ENCODE results near the gene CLSTN2.

Gene CLSTN2

GRCh38 chr3:140180603-140181002 lies 245.6 kb downstream of the CLSTN2 start:
- no peak for FAIRE-seq
- DNase-seq (ENCODE audit: low spot score) = no peak

- FAIRE-seq (no peak), DNase-seq (ENCODE audit: low spot score) (no peak)
These were observed 250.4 kb downstream of the CLSTN2 start for GRCh38 chr3:140185375-140185774.

- FAIRE-seq (no peak), DNase-seq (ENCODE audit: low spot score) (no peak)
These were observed 251.5 kb downstream of the CLSTN2 start for GRCh38 chr3:140186421-140186920.

GRCh38 chr3:140187028-140187427 lies 252.0 kb downstream of the CLSTN2 start:
- FAIRE-seq = no peak

DNA sequence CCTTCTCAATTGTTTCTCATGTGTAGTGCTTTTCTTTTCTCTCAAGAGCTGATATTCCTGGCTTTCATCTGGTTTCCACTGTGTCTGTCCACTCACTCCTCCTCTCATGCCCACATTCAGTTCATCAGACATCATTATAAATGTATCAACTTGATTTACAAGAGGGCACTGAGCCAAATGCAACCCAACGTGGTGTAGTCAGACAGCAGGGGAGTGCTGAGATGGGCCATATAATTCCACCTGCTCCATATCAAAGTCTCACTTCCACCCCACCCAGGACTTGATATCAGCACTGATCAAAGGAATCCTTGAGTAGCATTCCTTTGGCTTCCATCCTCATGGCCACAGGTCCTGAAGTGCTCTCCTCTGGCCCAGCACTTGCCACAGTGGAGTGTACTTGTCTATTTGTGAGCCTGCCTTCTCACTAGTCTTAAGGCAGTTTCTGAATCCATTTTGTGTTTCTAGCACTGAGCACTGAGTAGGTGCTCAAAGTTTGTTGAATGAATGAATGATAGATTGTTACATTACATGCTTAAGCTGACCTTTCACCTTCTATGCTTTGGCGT lies 252.8 kb downstream of the CLSTN2 start:
- FAIRE-seq (no peak), DNase-seq (ENCODE audit: low spot score) (no peak)

More at GRCh38 chr3:140187028-140187427, 252.0 kb downstream of the CLSTN2 start:
- DNase-seq (ENCODE audit: low spot score) = no peak

DNA sequence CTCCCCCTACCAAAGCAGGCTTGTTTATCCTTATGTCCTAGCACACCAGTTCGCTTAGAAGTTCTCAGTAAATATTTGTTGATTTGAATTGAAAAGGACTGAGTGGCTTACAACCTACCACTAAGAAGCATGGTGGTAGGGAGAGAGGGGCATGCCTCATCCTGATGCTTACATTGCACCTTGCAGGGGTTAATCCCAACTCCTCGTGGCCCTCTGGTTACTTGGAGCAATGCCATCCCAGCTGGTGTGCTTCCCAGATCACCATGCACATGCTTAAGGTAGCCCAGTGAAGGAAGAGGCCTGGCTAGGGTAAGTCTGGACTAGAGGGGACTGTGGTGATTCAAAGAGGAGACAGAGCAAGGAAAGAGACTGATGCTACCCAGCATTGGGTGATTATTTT lies 253.3 kb downstream of the CLSTN2 start:
- FAIRE-seq (no peak), DNase-seq (ENCODE audit: low spot score) (no peak)

DNA sequence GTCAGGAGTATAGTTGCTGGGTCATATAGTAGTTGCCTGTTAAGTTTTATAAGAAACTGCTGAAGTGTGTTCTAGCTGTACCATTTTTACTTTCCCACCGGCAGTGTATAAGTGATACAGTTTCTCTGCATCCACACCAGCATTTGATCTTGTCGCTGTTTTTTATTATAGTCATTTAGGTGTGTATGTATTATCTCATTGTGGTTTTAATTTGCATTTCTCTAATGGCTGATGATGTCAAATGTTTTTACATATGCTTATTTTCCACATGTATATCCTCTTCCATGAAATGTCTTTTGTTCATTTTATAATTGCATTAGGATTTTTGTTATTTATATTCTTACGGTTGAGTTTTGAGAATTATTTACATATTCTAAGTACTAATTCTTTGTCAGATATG lies 254.3 kb downstream of the CLSTN2 start:
- DNase-seq (ENCODE audit: low spot score) = no peak
- no peak for FAIRE-seq

- FAIRE-seq (no peak), DNase-seq (ENCODE audit: low spot score) (no peak)
These were observed 255.0 kb downstream of the CLSTN2 start for GRCh38 chr3:140189976-140190375.

GRCh38 chr3:140196970-140197369 lies 262.0 kb downstream of the CLSTN2 start:
- DNase-seq (ENCODE audit: low spot score) (no peak), FAIRE-seq (no peak)

- DNase-seq (ENCODE audit: low spot score) (no peak), FAIRE-seq (no peak)
These were observed 263.3 kb downstream of the CLSTN2 start for GRCh38 chr3:140198242-140198641.

- FAIRE-seq (no peak), DNase-seq (ENCODE audit: low spot score) (no peak)
These were observed 264.0 kb downstream of the CLSTN2 start for GRCh38 chr3:140199008-140199407.

GRCh38 chr3:140199743-140200142 lies 264.8 kb downstream of the CLSTN2 start:
- DNase-seq (ENCODE audit: low spot score) = no peak
- no peak for FAIRE-seq

DNA sequence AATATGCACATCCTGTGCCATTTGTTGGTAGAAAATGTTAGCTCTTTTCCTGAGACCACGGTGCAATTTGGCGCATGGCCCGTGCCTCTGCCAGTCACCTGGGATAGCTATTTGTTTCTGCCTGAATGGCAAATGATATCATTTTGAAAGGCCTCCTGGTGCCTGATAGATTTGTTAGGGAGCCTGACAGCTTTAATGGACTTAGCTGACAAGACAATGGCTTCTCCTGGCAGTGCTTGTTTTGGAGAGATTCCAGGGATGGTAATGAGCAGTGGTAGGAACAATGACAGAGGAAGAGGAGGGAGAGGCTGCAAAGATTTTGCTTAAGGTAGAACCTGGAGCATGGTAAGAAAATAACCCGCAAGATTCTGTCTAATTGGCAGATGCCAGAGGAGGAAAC lies 268.5 kb downstream of the CLSTN2 start:
- no peak for FAIRE-seq
- DNase-seq (ENCODE audit: low spot score) = no peak

DNA sequence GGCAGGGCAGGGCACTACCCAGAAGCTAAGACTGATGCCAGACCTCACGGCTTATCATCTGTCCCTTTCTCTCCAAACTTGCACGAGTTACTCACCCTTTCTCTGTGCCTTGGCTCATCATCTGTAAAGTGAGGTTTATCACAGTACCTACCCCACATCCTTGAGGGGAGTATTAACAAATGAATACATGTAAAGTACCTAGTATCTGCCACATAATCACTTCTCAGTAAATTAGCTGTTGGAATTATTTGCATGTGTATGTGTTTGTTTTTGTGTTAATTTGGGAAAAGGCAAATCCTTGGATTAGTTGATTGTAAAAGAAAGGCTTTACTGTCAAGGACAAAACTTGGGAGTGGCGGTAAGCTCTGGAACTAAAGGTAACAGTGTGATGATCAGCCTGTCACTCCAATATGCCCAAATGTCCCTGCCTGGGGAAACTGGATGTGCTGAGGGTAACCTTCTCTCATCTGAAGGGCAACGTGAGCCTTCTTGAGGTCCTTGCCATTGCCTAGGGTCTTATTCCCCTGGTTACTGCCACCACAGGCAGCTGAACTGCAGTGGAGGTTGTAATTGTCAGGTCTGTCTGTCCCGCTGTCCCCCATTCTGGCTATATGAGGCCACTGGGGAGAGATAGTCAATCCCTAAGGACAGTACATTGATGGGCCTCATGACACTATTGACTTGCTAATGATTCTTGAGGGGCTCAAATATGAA lies 269.4 kb downstream of the CLSTN2 start:
- DNase-seq (ENCODE audit: low spot score) (no peak), FAIRE-seq (no peak)

DNA sequence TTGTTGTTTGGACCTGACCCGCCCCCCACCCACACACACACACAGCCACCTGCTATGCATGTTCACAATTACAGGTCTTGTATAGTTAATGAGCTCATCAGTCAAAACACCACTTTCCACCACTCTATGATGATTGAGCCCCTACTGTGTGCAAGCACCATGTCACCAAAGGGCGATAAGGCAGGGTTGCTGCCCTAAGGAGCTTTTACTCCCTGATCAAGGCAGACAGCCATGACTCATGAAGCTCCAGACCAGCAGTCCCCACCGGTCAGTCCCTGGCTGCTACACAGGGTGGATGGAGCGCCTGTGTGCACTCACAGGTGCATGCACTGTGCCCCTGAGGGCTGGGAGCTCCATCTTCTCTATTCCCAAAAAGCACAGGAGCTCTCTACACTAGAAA lies 270.6 kb downstream of the CLSTN2 start:
- DNase-seq (ENCODE audit: low spot score) (no peak), FAIRE-seq (no peak)

- FAIRE-seq = no peak
- DNase-seq (ENCODE audit: low spot score) = no peak
These were observed 271.4 kb downstream of the CLSTN2 start for GRCh38 chr3:140206196-140207040.

DNA sequence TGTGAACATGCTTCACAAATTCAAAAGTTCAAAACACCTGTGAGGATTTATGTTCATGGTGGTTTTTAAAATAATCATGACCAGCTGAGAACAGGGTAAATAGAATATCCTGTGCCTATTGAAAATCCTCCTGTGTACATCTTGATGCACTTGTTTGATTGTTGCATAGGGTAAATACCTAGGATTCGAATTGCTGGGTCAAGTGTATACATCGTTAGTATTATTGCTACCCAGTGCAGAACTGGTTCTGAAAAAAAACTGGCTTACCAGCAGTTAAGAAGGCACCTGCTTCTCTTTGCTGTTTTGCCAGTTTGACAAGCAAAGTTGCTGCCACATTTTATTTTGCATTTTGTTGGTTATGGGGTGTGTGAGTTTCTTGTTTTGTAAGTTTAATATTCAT lies 272.6 kb downstream of the CLSTN2 start:
- FAIRE-seq = no peak
- DNase-seq (ENCODE audit: low spot score) = no peak

GRCh38 chr3:140216249-140216648 lies 281.3 kb downstream of the CLSTN2 start:
- FAIRE-seq (no peak), DNase-seq (ENCODE audit: low spot score) (no peak)

- FAIRE-seq (no peak), DNase-seq (ENCODE audit: low spot score) (no peak)
These were observed 284.3 kb downstream of the CLSTN2 start for GRCh38 chr3:140219291-140219690.

DNA sequence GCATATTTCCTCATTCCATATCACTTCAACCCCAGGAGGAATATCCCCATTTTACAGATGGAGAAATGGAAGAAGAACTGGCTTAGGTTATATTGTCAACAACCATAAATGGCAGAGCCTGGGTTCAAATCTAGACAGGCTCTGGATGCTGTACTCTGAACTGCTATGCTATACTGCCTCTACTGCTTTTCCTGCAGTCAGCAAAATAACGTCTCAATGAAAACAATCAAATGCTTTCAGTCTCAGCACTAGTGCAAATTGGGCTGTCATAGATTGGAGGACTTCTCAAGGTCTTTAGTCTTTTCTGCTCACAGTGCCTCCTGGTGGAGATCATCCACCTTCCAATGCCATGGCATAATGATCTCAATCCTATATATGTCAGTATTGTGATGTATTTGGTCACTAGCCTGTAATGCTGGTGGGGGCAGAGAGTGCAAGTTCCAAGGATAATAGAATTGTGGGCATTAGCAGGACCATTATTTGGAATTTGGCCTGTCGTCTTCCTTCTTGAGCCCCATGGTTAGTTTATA lies 285.0 kb downstream of the CLSTN2 start:
- DNase-seq (ENCODE audit: low spot score) = no peak
- no peak for FAIRE-seq

GRCh38 chr3:140223197-140223596 lies 288.2 kb downstream of the CLSTN2 start:
- DNase-seq (ENCODE audit: low spot score) = no peak
- FAIRE-seq = no peak

- DNase-seq (ENCODE audit: low spot score) (peak; percentile 15), FAIRE-seq (no peak)
These were observed 288.6 kb downstream of the CLSTN2 start for GRCh38 chr3:140223631-140224030.
